Measurements from ENCODE around the gene MAMDC4. TPM values are rescaled to one million over a fixed set of nuclear protein-coding genes. Genes with fewer than 3 reads are reported as not detected.

The MAMDC4 gene
- polyA plus RNA-seq, 1 donor (not counting 4 experiments of a cell fraction or from before 2014, with no cell fraction given), result 0.49 TPM

GRCh38 chr9:136848393-136849037 lies 3.6 kb upstream of the MAMDC4 start:
- Histone ChIP-seq H3K9me1 (ENCODE audit: control insufficient read depth, extremely low read depth, insufficient read depth, low read length) (no peaks in the 10 kb centered on the region), H3K36me3 (ENCODE audit: control insufficient read depth in 2 of 2, extremely low read depth in 1 of 2, insufficient read depth in 2 of 2, low read length in 2 of 2) (peaks cover 3 to 17% of the 10 kb centered on the region in 2 experiments), H3K4me2 (ENCODE audit: control insufficient read depth, extremely low read depth, insufficient read depth, low read depth, low read length) (peak overlapping the region; percentile 88), H4K20me1 (ENCODE audit: control insufficient read depth, extremely low read depth, insufficient read depth, low read length) (peaks cover 6% of the 10 kb centered on the region), H3K4me3 (ENCODE audit: control insufficient read depth in 2 of 3, extremely low read depth in 1 of 3, insufficient read depth in 2 of 3, low read depth in 1 of 3, low read length in 3 of 3) (peak overlapping the region; percentile 74 to 93 (median 89)), H3K79me2 (ENCODE audit: control insufficient read depth, insufficient read depth, low read length) (peaks cover 6% of the 10 kb centered on the region), H3K9me3 (ENCODE audit: control insufficient read depth, low read depth, low read length) (no peaks in the 10 kb centered on the region), H3K27ac (ENCODE audit: control insufficient read depth, insufficient read depth, low read length) (peak overlapping the region; percentile 88), H3K4me1 (ENCODE audit: control insufficient read depth, extremely low read depth, insufficient read depth, low read length) (peaks cover 9% of the 10 kb centered on the region), H3K27me3 (ENCODE audit: control insufficient read depth, extremely low read depth, insufficient read depth, low read length) (peaks cover 43% of the 10 kb centered on the region), H2AFZ (ENCODE audit: control insufficient read depth, low read length) (peak overlapping the region; percentile 46), H3K9ac (ENCODE audit: control insufficient read depth, extremely low read depth, insufficient read depth, low read length) (peak overlapping the region; percentile 88)
- no peak for TF ChIP-seq CTCF (optimal IDR thresholded peaks at IDR 0.05 in 1 of 3, IDR thresholded peaks at IDR 0.05 in 1 of 3, conservative IDR thresholded peaks at IDR 0.05 in 1 of 3; ENCODE audit: extremely low read depth in 1 of 3, insufficient read depth in 2 of 3, low read length in 3 of 3)
- DNase-seq (ENCODE audit: low read depth, low spot score) (no peak), FAIRE-seq (no peak)
- dilution Hi-C loops (cut with MboI; ENCODE audit: extremely low pct_ligation_motif_present, low sequenced_read_pairs), result no loop called here

GRCh38 chr9:136849038-136849959 lies 2.8 kb upstream of the MAMDC4 start, which contains the start of gene PHPT1:
Gene PHPT1, plus strand, starts transcription at chr9:136849409. Its CDS starts 22 bp downstream, at chr9:136849431.
- TF ChIP-seq CTCF (optimal IDR thresholded peaks at IDR 0.05 in 1 of 3, IDR thresholded peaks at IDR 0.05 in 1 of 3, conservative IDR thresholded peaks at IDR 0.05 in 1 of 3; ENCODE audit: extremely low read depth in 1 of 3, insufficient read depth in 2 of 3, low read length in 3 of 3) (no peak), EZH2 (IDR thresholded peaks at IDR 0.05; ENCODE audit: low read length) (no peak)
- peak within 1 kb of the TSS; percentile 88 for H3K9ac ChIP-seq (ENCODE audit: control insufficient read depth, extremely low read depth, insufficient read depth, low read length)
- H2AFZ ChIP-seq (ENCODE audit: control insufficient read depth, low read length), result peak within 1 kb of the TSS; percentile 91
- no peaks in the 10 kb centered on the region for H3K9me3 ChIP-seq (ENCODE audit: control insufficient read depth, low read depth, low read length)
- peak within 1 kb of the TSS; percentile 88 for H3K27ac ChIP-seq (ENCODE audit: control insufficient read depth, insufficient read depth, low read length)
- peaks cover 9% of the 10 kb centered on the region for H3K4me1 ChIP-seq (ENCODE audit: control insufficient read depth, extremely low read depth, insufficient read depth, low read length)
- peak within 1 kb of the TSS; percentile 74 to 93 (median 89) for H3K4me3 ChIP-seq (ENCODE audit: control insufficient read depth in 2 of 3, extremely low read depth in 1 of 3, insufficient read depth in 2 of 3, low read depth in 1 of 3, low read length in 3 of 3)
- peak; percentile 89 for FAIRE-seq
- DNase-seq (ENCODE audit: low read depth, low spot score), result peak; percentile 94
- H3K4me2 ChIP-seq (ENCODE audit: control insufficient read depth, extremely low read depth, insufficient read depth, low read depth, low read length), result peak within 1 kb of the TSS; percentile 91
- H3K79me2 ChIP-seq (ENCODE audit: control insufficient read depth, insufficient read depth, low read length), result peaks cover 6% of the 10 kb centered on the region
- H3K27me3 ChIP-seq (ENCODE audit: control insufficient read depth, extremely low read depth, insufficient read depth, low read length), result peaks cover 37% of the 10 kb centered on the region
- dilution Hi-C loops (cut with MboI; ENCODE audit: extremely low pct_ligation_motif_present, low sequenced_read_pairs), result no loop called here
- no peaks in the 10 kb centered on the region for H3K9me1 ChIP-seq (ENCODE audit: control insufficient read depth, extremely low read depth, insufficient read depth, low read length)
- H3K36me3 ChIP-seq (ENCODE audit: control insufficient read depth in 2 of 2, extremely low read depth in 1 of 2, insufficient read depth in 2 of 2, low read length in 2 of 2), result peaks cover 3 to 17% of the 10 kb centered on the region in 2 experiments
- peaks cover 6% of the 10 kb centered on the region for H4K20me1 ChIP-seq (ENCODE audit: control insufficient read depth, extremely low read depth, insufficient read depth, low read length)

All from keratinocyte (primary cell).